BLaER1 (cell line): ENCODE results near the gene MUSTN1.

Source experiments
- H3K27ac ChIP-seq: shearing (Covaris generic); formaldehyde crosslinking; 2 replicates; pipeline ENCODE4 v1.8.1; 2022
- H3K27me3 ChIP-seq: shearing (Covaris generic); formaldehyde crosslinking; 2 replicates; pipeline ENCODE4 v1.8.1; 2022
- H3K36me3 ChIP-seq: shearing (Covaris generic); formaldehyde crosslinking; 2 replicates; pipeline ENCODE4 v1.8.1; 2022
- H3K4me1 ChIP-seq: shearing (Covaris generic); formaldehyde crosslinking; 2 replicates; pipeline ENCODE4 v1.8.1; 2022
- H3K4me2 ChIP-seq: shearing (Covaris generic); formaldehyde crosslinking; 2 replicates; pipeline ENCODE4 v1.8.1; 2022
- H3K4me3 ChIP-seq: shearing (Covaris generic); formaldehyde crosslinking; 2 replicates; pipeline ENCODE4 v1.8.1; 2022
- H3K9ac ChIP-seq: shearing (Covaris generic); formaldehyde crosslinking; 2 replicates; pipeline ENCODE4 v1.8.1; 2022
- H3K9me3 ChIP-seq: shearing (Covaris generic); formaldehyde crosslinking; 2 replicates; pipeline ENCODE4 v1.8.1; 2022
- H4K20me1 ChIP-seq: shearing (Covaris generic); formaldehyde crosslinking; 2 replicates; pipeline ENCODE4 v1.8.1; 2022
- Cebpa-rat ChIP-seq: shearing (Covaris generic); IDR thresholded peaks from 2 replicates; pipeline ENCODE4 v1.8.1; 2022

MUSTN1 gene

GRCh38 chr3:52784021-52784621 lies 50.7 kb downstream of the MUSTN1 start:
- Histone ChIP-seq H3K27me3 (no peaks in the 10 kb centered on the region), H3K36me3 (no peaks in the 10 kb centered on the region), H3K4me2 (no peak overlapping the region), H4K20me1 (no peaks in the 10 kb centered on the region), H3K27ac (no peak overlapping the region), H3K4me3 (no peak overlapping the region), H3K9me3 (no peaks in the 10 kb centered on the region), H3K4me1 (peaks cover 29% of the 10 kb centered on the region), H3K9ac (no peak overlapping the region)
- no peak for TF ChIP-seq Cebpa-rat

DNA sequence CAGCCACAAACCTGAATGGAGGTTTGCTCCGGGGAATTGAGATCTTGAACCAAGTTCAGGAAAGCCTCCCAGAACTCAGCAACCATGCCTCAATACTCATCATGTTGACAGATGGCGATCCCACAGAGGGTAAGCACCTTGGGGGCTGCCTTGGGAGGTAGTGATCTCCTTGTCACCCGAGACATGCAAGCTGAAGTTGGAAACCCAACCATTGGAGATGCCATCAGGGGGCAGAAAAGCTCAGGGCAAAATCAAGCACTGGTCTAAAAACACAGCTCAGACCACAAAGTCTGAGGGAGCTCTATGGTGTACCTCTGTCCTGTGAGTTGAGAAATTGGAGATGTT lies 51.6 kb downstream of the MUSTN1 start:
- Histone ChIP-seq H3K4me1 (peaks cover 26% of the 10 kb centered on the region), H3K9ac (no peak overlapping the region), H3K4me2 (no peak overlapping the region), H3K27me3 (no peaks in the 10 kb centered on the region), H4K20me1 (no peaks in the 10 kb centered on the region), H3K4me3 (no peak overlapping the region), H3K36me3 (no peaks in the 10 kb centered on the region), H3K9me3 (no peaks in the 10 kb centered on the region), H3K27ac (no peak overlapping the region)
- no peak for TF ChIP-seq Cebpa-rat
